ENCODE results near the gene HES5. TPM values are rescaled to one million over a fixed set of nuclear protein-coding genes. Genes with fewer than 3 reads are reported as not detected.

HES5 gene
- total and polyA plus RNA-seq, 2 of the 4 experiments (the other 2 are of a cell fraction), result not detected

DNA sequence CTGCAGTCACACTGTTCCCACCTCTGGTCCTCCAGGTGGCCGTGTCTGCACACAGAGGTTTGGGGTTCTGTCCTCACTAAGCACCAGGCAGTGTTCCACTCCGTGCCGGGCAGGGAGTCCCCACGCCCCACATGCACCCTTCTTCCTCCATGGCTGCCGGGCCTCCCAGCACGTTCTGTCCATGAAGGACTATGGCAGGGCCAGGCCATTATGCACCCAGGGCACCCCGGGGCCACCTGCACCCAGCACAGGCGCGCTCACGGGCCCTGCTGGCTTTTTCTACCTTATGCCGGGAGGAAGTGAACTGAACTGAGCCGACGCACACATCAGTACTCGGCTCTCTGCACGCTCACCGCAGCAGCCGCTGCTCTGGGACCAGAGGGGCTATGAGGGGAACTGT, 13.9 kb downstream of the HES5 start:
- no peak overlapping the region for H2AK5ac ChIP-seq (ENCODE audit: low read depth, low read length)
- no peak overlapping the region for H3K4ac ChIP-seq (ENCODE audit: low read depth, low read length)
- no peak overlapping the region for H2AFZ ChIP-seq (replicated peaks; ENCODE audit: low read length, poor library complexity)
- H3K27me3 ChIP-seq (ENCODE audit: control insufficient read depth, insufficient read depth, low read length), result no peaks in the 10 kb centered on the region
- dilution Hi-C loops (cut with HindIII; ENCODE audit: low sequenced_read_pairs, unreplicated experiment) (no loop called here), in situ Hi-C loops (cut with MboI; ENCODE audit: low sequenced_read_pairs) (no loop called here), intact Hi-C loops (cut with micrococcal nuclease) (no loop called here)
- H2AK9ac ChIP-seq (replicated peaks; ENCODE audit: low read depth, low read length, poor library complexity), result no peak overlapping the region
- no peak for ATAC-seq (ENCODE audit: low read depth)
- peaks cover 0 to 18% of the 10 kb centered on the region in 2 experiments; a peak in 2 of 4 replicates for H3K79me1 ChIP-seq (ENCODE audit: low read depth in 1 of 2, low read length in 2 of 2)
- H3K56ac ChIP-seq (ENCODE audit: extremely low read depth, insufficient read depth, low read length), result no peak overlapping the region
- no peaks in the 10 kb centered on the region for H3K9me1 ChIP-seq (ENCODE audit: insufficient read depth, low read length)
- H2BK20ac ChIP-seq (ENCODE audit: low read depth, low read length), result no peak overlapping the region
- no peak overlapping the region for H3K4me3 ChIP-seq (ENCODE audit: insufficient read depth, low read depth, low read length)
- ChIA-PET CTCF (no interaction called here), POLR2A (ENCODE audit: unreplicated experiment) (no interaction called here)
- no peak overlapping the region for H3K4me2 ChIP-seq (ENCODE audit: low read depth, low read length)
- H2BK5ac ChIP-seq (ENCODE audit: low read depth, low read length, poor library complexity, severe bottlenecking), result no peak overlapping the region
- no peak overlapping the region for H3K9ac ChIP-seq (ENCODE audit: low read depth, low read length)
- WGBS, 2 experiments (ENCODE audit: extremely low coverage in 2 of 2, insufficient read length in 1 of 2), result 95% methylated on average over 5 of the region's 17 CpGs; no CpG with 5 or more reads in 1 of the 2 experiments
- no peak overlapping the region for H4K91ac ChIP-seq (ENCODE audit: insufficient read depth, low read depth, low read length)
- no peaks in the 10 kb centered on the region for H3K9me3 ChIP-seq (ENCODE audit: control insufficient read depth, insufficient read depth, low read length)
- H3K36me3 ChIP-seq (ENCODE audit: control insufficient read depth, insufficient read depth, low read length), result peaks cover 88% of the 10 kb centered on the region
- no peak overlapping the region for H2BK120ac ChIP-seq (ENCODE audit: low read depth, low read length)
- H4K20me1 ChIP-seq (ENCODE audit: insufficient read depth, low read length), result peaks cover 5% of the 10 kb centered on the region
- H4K5ac ChIP-seq (ENCODE audit: low read depth, low read length), result no peak overlapping the region
- H3K14ac ChIP-seq (replicated peaks; ENCODE audit: low read depth, low read length), result no peak overlapping the region
- DNase-seq, result no peak
- no peak overlapping the region for H2BK15ac ChIP-seq (ENCODE audit: low read depth, low read length)
- no peak for TF ChIP-seq RAD21 (IDR thresholded peaks at IDR 0.05; ENCODE audit: low read length)
- TF ChIP-seq, protein P1, sequence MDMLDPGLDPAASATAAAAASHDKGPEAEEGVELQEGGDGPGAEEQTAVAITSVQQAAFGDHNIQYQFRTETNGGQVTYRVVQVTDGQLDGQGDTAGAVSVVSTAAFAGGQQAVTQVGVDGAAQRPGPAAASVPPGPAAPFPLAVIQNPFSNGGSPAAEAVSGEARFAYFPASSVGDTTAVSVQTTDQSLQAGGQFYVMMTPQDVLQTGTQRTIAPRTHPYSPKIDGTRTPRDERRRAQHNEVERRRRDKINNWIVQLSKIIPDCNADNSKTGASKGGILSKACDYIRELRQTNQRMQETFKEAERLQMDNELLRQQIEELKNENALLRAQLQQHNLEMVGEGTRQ (IDR thresholded peaks at IDR 0.05; ENCODE audit: low read depth, low read length), result no peak
- TF ChIP-seq CHD1 (IDR thresholded peaks at IDR 0.05; ENCODE audit: low read depth, low read length), result no peak
- TF ChIP-seq FOS (IDR thresholded peaks at IDR 0.05; ENCODE audit: low read depth, low read length), result no peak
- no peak for TF ChIP-seq MAZ (IDR thresholded peaks at IDR 0.05; ENCODE audit: borderline replicate concordance, low read depth, low read length)
- no peak for TF ChIP-seq NFE2L2 (IDR thresholded peaks at IDR 0.05; ENCODE audit: low read depth, low read length)
- TF ChIP-seq MAFK (IDR thresholded peaks at IDR 0.05; ENCODE audit: low read depth, low read length), result no peak
- TF ChIP-seq SMC3 (IDR thresholded peaks at IDR 0.05; ENCODE audit: low read depth, low read length), result no peak
- TF ChIP-seq CEBPB (IDR thresholded peaks at IDR 0.05; ENCODE audit: low read depth, low read length), result no peak
- TF ChIP-seq, protein P2, sequence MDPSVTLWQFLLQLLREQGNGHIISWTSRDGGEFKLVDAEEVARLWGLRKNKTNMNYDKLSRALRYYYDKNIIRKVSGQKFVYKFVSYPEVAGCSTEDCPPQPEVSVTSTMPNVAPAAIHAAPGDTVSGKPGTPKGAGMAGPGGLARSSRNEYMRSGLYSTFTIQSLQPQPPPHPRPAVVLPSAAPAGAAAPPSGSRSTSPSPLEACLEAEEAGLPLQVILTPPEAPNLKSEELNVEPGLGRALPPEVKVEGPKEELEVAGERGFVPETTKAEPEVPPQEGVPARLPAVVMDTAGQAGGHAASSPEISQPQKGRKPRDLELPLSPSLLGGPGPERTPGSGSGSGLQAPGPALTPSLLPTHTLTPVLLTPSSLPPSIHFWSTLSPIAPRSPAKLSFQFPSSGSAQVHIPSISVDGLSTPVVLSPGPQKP (IDR thresholded peaks at IDR 0.05; ENCODE audit: borderline replicate concordance, low read depth, low read length), result no peak
- H3K23ac ChIP-seq (ENCODE audit: low read depth, low read length), result no peak overlapping the region
- BruUV-seq (replicated peaks), result no TSS peak
- no peak overlapping the region for H3K18ac ChIP-seq (ENCODE audit: low read depth, low read length)
- H4K8ac ChIP-seq (ENCODE audit: low read depth in 2 of 2, low read length in 2 of 2), result no peak overlapping the region
- no peak overlapping the region for H3K27ac ChIP-seq (ENCODE audit: insufficient read depth, low read length)
- H3K4me1 ChIP-seq (ENCODE audit: control insufficient read depth, insufficient read depth, low read length), result no peaks in the 10 kb centered on the region
